Measurements from ENCODE around the gene RAPGEF1.
A peak's percentile ranks its signal among the peaks of the same experiment; 100 is the strongest.

Gene RAPGEF1

DNA sequence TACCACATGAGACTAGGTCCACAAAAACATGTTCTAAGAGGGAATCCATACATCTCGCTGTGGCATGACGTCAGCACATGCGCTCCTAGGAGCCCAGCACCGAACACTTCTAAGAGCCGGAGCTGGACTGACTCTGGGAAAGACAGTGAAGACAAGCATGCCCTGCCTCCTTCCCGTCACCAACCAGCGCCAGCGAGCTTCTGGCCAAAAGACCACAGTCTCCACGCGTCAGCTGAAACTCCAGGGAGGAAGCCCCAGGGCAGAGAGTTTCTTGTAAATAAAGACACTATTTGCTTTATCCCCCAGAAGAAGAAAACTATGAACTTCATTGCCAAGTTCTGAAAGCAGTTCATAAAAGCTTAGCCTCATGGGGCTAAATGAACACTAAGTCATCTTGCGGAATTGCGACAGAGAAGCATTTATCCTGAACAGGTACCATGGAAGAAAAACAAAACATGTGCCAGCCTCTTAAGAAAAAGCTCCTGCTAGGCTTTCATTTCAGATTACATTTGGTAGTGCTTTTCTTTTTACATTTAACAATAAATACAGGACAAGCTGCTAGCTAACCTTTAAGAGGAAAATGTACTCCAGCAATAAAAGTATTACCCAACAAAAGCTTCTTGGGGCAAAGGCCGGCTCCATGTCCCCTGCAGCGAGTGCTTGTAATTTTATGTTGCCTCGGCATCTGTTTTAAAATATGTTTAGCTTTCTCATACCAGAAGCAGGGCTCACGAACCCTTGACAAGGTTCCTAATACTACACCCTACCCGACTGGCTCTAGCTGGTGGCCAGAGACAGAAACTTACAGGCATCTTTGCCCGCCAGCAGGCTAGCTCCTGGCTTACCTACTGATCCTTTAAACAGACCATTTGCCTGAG lies 98.0 kb downstream of the RAPGEF1 start:
- DNase-seq, result no peak

GRCh38 chr9:131640438-131641137 lies 99.3 kb downstream of the RAPGEF1 start:
- DNase-seq, result no peak

DNA sequence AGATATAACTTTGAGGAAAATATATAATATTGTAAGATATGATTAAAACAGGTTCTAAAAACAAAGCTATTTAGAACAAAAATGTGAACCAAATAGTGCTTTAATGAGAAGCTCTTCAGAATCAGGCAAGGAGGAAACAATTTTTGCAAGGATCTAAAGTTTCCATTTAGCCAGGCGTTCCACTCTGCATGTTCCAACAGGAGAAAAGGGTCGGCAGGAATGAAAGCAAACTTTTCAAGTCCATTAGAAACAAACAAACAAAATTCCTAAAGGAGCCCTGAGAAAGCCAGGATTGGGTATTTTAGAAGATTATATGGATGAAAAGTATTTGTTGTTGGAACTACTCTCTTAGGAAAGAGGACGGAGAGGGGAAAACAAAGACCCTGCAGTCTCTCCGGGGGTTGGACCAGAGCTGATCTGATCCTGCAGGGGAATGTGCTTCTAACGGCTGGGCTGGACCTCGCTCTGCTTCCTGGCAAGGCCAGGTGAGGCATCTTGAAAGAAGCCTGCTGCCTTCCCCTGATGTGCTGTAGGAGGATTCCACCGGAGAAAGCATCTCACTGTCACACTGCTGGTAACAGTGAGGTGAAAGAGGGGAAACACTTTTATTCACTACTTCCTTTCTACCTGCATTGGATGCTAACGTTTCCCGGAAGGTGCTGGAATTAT lies 100.0 kb downstream of the RAPGEF1 start:
- DNase-seq, result no peak

DNA sequence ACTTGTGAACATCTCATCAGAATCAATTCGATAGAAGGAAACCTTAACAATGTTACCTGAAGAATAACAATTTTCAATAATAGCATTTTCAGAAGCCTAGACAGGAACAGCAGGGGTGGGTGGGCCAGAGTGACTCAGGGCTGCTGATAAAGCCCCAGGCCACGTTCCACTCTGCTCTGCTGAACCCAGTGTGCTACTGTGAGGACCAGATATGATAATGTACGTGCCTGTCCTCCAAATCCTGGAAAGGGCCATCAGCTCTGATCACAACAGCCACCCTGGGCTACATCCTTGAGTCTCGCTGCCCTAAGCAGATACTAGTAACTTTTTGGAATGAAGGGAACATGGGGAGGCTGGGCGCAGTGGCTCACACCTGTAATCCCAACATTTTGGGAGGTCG lies 103.3 kb downstream of the RAPGEF1 start:
- DNase-seq, result no peak

GRCh38 chr9:131635892-131636291 lies 104.0 kb downstream of the RAPGEF1 start:
- DNase-seq, result no peak

- peak; percentile 67 to 78 for DNase-seq
These were observed 104.6 kb downstream of the RAPGEF1 start for GRCh38 chr9:131635285-131635684.

GRCh38 chr9:131633491-131634031 lies 106.3 kb downstream of the RAPGEF1 start:
- no peak for DNase-seq

- DNase-seq, result no peak
These were observed 108.6 kb downstream of the RAPGEF1 start for GRCh38 chr9:131631306-131631705.

GRCh38 chr9:131630205-131630831 lies 109.6 kb downstream of the RAPGEF1 start:
- peak in 1 of 2 donors; percentile 19 for DNase-seq

GRCh38 chr9:131629825-131630204 lies 110.1 kb downstream of the RAPGEF1 start:
- no peak for DNase-seq

DNA sequence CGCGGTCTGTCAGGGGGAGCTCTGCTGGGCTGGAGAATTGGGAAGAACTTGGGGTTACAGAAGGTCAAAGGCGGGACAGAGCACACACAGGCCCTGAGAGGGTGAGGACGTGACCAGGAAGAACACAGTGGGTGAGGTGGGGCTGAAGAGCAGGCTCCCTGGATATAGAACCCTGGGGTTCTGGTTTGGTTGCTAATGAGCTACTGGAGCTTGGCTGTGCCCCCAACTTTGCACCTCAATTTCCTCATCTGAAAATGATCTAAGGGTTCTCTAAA lies 110.7 kb downstream of the RAPGEF1 start:
- no peak for DNase-seq

- no peak for DNase-seq
These were observed 111.2 kb downstream of the RAPGEF1 start for GRCh38 chr9:131628459-131629225.

DNA sequence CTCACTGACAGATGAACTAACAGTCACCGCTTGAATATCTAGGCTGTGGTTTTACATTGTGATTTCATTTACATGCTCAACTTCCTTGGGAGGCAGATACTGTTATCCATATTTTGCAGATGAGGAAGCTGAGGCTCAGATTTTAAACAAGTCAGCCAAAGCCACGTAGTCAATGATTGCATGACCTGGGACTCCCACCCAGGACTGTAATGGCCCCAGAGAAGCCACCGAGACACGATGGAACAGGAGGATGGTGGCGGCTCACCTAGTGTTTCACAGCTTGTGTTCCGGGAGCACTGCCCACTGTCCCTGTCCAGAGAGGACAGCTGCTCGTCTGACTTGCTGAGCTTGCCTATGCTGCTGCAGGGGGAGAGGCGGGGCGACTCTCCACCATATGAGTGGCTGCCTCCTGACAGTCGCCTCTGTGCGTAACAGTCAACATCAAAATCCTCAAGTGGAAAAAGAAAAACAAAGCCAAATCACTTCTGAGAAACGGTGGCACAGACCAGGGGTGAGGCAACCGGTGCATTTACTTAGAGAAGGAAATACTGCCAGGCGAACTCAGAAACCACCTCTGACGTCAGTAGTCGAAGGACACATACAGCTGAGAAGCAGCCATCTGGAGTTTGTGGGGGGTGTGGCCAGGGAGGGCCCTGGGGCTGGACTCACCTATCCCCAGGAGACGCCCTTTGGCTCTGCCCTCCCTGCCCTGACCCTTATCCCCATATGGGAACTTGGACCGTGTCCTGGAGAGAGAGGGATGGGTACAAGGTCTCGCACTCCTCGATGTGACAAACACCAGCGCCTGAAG lies 112.0 kb downstream of the RAPGEF1 start:
- peak; percentile 22 to 39 for DNase-seq

DNA sequence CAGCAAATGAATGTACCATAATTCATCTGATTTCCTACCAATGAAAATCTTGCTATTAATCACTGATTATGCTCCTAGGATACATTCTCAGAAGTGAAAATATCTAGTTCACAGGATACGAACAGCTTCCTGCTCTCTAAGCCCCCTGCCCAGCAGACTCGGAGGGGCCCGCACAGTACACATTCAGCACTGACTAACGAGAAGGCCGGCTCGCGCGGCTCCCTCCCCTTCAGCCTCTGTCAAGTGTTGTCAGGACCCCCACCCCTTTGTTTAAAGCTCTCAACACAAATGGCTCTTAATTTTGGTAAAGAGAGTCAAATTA lies 112.6 kb downstream of the RAPGEF1 start:
- DNase-seq, result no peak

- DNase-seq, result no peak
These were observed 113.8 kb downstream of the RAPGEF1 start for GRCh38 chr9:131625790-131626670.

- DNase-seq, result no peak
These were observed 114.4 kb downstream of the RAPGEF1 start for GRCh38 chr9:131625508-131625787.

DNA sequence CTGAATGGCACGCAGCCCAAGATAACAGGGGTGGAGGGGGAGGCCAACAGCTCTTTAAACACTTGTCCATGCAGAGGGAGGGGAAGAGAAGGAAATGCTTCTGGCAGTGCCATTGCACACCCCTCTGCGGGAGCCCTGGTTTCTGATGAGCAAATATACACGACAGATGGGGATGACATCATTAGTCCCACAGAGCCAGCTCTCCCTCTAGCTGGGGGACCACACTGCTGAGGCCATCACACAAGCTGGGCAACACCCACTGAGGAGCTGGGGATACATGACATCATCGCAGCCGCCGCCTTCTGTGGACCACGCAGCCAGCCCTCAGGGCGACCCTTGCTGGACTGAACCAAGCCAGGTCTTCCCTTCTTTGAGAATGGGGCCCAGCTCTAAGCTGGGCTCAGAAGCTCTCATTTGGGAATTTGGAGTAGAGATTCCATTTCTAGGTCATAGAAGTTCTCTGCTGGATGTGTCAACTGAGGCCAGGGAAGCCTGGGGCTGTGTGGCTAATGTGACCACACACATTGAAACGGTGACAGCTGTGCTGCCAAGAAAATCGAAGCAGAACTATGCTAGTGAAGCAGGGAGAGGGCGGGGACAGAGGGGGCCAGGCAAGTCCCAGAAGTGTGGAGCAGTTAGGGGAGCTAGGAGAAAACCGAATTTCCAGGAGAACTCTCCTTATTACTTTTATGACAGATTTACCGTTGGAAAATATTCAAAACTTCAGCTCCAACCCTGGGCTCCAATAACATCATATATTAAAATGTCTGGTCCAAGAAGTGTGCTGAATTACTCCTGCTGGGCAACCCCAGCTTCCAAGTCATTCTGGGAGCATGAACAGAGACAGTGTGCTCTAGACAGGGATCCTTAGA lies 115.0 kb downstream of the RAPGEF1 start:
- no peak for DNase-seq

- no peak for DNase-seq
These were observed 116.1 kb downstream of the RAPGEF1 start for GRCh38 chr9:131623655-131624330.

GRCh38 chr9:131622523-131622922 lies 117.4 kb downstream of the RAPGEF1 start:
- DNase-seq, result no peak

All from stimulated activated CD4-positive, alpha-beta T cell treated with anti-CD3 and anti-CD28 coated beads, Interleukin-2, amount 100 ng/mL, for 24 hours (primary cell).